HL-60 (cell line): ENCODE measurements around the gene URB2.

Experiments
- CTCF ChIP-seq: IDR thresholded peaks from one replicate; pipeline ENCODE4 v1.5.1; 2011; ENCODE audit warnings: low read length, control low read depth, inconsistent platforms; ENCODE audit not compliant: insufficient read depth
- REST ChIP-seq: IDR thresholded peaks from 2 replicates; pipeline ENCODE4 v1.6.1; 2012; ENCODE audit warnings: low read depth; ENCODE audit not compliant: insufficient replicate concordance

- TF ChIP-seq REST, result no peak
- no peak for TF ChIP-seq CTCF
These were observed 40.5 kb downstream of the URB2 start for GRCh38 chr1:229666585-229666984.
